ENCODE data around the gene SYT13. TPM values are rescaled to one million over a fixed set of nuclear protein-coding genes. Genes with fewer than 3 reads are reported as not detected.

The SYT13 gene
- total RNA-seq, 4 donors from 2014 or later = 0.19 to 1.3 (median 0.67) TPM; not detected in 1

GRCh38 chr11:45321031-45321595 lies 35.0 kb upstream of the SYT13 start:
- WGBS, 2 donors (ENCODE audit: low coverage in 1 of 2) = 73 to 96% methylated on average over 4 to 7 of the region's 7 CpGs
- Histone ChIP-seq H3K27me3 (no peaks in the 10 kb centered on the region), H3K9me3 (no peaks in the 10 kb centered on the region), H3K4me1 (peaks cover 0 to 16% (median 0%) of the 10 kb centered on the region in 3 donors), H3K4me3 (no peak overlapping the region), H3K27ac (no peak overlapping the region), H3K36me3 (no peaks in the 10 kb centered on the region)
- no peak for TF ChIP-seq EP300 (IDR thresholded peaks at IDR 0.05)
- TF ChIP-seq POLR2A (IDR thresholded peaks at IDR 0.05) = no peak
- TF ChIP-seq POLR2AphosphoS5 (IDR thresholded peaks at IDR 0.05) = no peak
- no peak for TF ChIP-seq CTCF (IDR thresholded peaks at IDR 0.05)
- no peak for ATAC-seq

GRCh38 chr11:45320371-45320770 lies 34.2 kb upstream of the SYT13 start:
- no peak overlapping the region for H3K4me3 ChIP-seq
- WGBS, 2 donors (ENCODE audit: low coverage in 1 of 2) = 67 to 100% methylated on average over 1 of the region's 4 CpGs
- H3K36me3 ChIP-seq = no peaks in the 10 kb centered on the region
- no peak overlapping the region for H3K27ac ChIP-seq
- ATAC-seq = no peak
- H3K9me3 ChIP-seq = no peaks in the 10 kb centered on the region
- no peak for TF ChIP-seq POLR2AphosphoS5 (IDR thresholded peaks at IDR 0.05)
- H3K4me1 ChIP-seq = peaks cover 0 to 16% (median 0%) of the 10 kb centered on the region in 3 donors
- H3K27me3 ChIP-seq = no peaks in the 10 kb centered on the region

GRCh38 chr11:45319077-45319476 lies 32.9 kb upstream of the SYT13 start:
- no peak for TF ChIP-seq POLR2A (IDR thresholded peaks at IDR 0.05)
- no peak for TF ChIP-seq POLR2AphosphoS5 (IDR thresholded peaks at IDR 0.05)
- TF ChIP-seq CTCF (IDR thresholded peaks at IDR 0.05) = no peak
- no peak for TF ChIP-seq EP300 (IDR thresholded peaks at IDR 0.05)
- ATAC-seq = no peak
- H3K4me1 ChIP-seq = peaks cover 0 to 13% (median 0%) of the 10 kb centered on the region in 3 donors
- WGBS, 2 donors (ENCODE audit: low coverage in 1 of 2) = 86 to 90% methylated on average over 1 of the region's 1 CpG
- H3K27ac ChIP-seq = no peak overlapping the region
- H3K4me3 ChIP-seq = no peak overlapping the region
- no peaks in the 10 kb centered on the region for H3K9me3 ChIP-seq
- no peaks in the 10 kb centered on the region for H3K36me3 ChIP-seq
- no peaks in the 10 kb centered on the region for H3K27me3 ChIP-seq

GRCh38 chr11:45318516-45318915 lies 32.4 kb upstream of the SYT13 start:
- no peak overlapping the region for H3K27ac ChIP-seq
- 66% methylated on average over 2 of the region's 2 CpGs; no CpG with 5 or more reads in 1 of the 2 donors for WGBS, 2 donors (ENCODE audit: low coverage in 1 of 2)
- TF ChIP-seq EP300 (IDR thresholded peaks at IDR 0.05) (no peak), CTCF (IDR thresholded peaks at IDR 0.05) (no peak), POLR2AphosphoS5 (IDR thresholded peaks at IDR 0.05) (no peak), POLR2A (IDR thresholded peaks at IDR 0.05) (no peak)
- ATAC-seq = no peak
- H3K27me3 ChIP-seq = no peaks in the 10 kb centered on the region
- no peaks in the 10 kb centered on the region for H3K36me3 ChIP-seq
- peaks cover 0 to 7% (median 0%) of the 10 kb centered on the region in 3 donors for H3K4me1 ChIP-seq
- H3K9me3 ChIP-seq = no peaks in the 10 kb centered on the region
- no peak overlapping the region for H3K4me3 ChIP-seq

- TF ChIP-seq CTCF (IDR thresholded peaks at IDR 0.05) = no peak
- no peak for TF ChIP-seq EP300 (IDR thresholded peaks at IDR 0.05)
- TF ChIP-seq POLR2A (IDR thresholded peaks at IDR 0.05) = no peak
- TF ChIP-seq POLR2AphosphoS5 (IDR thresholded peaks at IDR 0.05) = no peak
- Histone ChIP-seq H3K27me3 (no peaks in the 10 kb centered on the region), H3K4me1 (no peaks in the 10 kb centered on the region), H3K27ac (no peak overlapping the region), H3K9me3 (no peaks in the 10 kb centered on the region), H3K4me3 (no peak overlapping the region), H3K36me3 (no peaks in the 10 kb centered on the region)
- ATAC-seq = no peak
- 90 to 91% methylated on average over 6 to 9 of the region's 9 CpGs for WGBS, 2 donors (ENCODE audit: low coverage in 1 of 2)
Observed at GRCh38 chr11:45316258-45316657, 30.1 kb upstream of the SYT13 start.

All from gastroesophageal sphincter (tissue), 4 donors.